ENCODE measurements around the gene ATG3. TPM values are rescaled to one million over a fixed set of nuclear protein-coding genes. Genes with fewer than 3 reads are reported as not detected.

Gene ATG3
- polyA plus RNA-seq, 1 donor (not counting 4 experiments of a cell fraction or from before 2014, with no cell fraction given), result 61.3 TPM

- dilution Hi-C loops (cut with MboI; ENCODE audit: extremely low pct_ligation_motif_present, low sequenced_read_pairs), result loop anchor here (25.0 kb wide), 1 partner anchor 167 kb away; the partner anchor contains the start of gene CD200
- Histone ChIP-seq H3K4me2 (ENCODE audit: control insufficient read depth, extremely low read depth, insufficient read depth, low read depth, low read length) (no peak overlapping the region), H3K79me2 (ENCODE audit: control insufficient read depth, insufficient read depth, low read length) (no peaks in the 10 kb centered on the region), H2AFZ (ENCODE audit: control insufficient read depth, low read length) (no peak overlapping the region), H3K36me3 (ENCODE audit: control insufficient read depth in 2 of 2, extremely low read depth in 1 of 2, insufficient read depth in 2 of 2, low read length in 2 of 2) (no peaks in the 10 kb centered on the region), H3K9ac (ENCODE audit: control insufficient read depth, extremely low read depth, insufficient read depth, low read length) (no peak overlapping the region), H3K4me3 (ENCODE audit: control insufficient read depth in 2 of 3, extremely low read depth in 1 of 3, insufficient read depth in 2 of 3, low read depth in 1 of 3, low read length in 3 of 3) (no peak overlapping the region), H3K4me1 (ENCODE audit: control insufficient read depth, extremely low read depth, insufficient read depth, low read length) (no peaks in the 10 kb centered on the region), H3K9me3 (ENCODE audit: control insufficient read depth, low read depth, low read length) (no peaks in the 10 kb centered on the region), H3K27ac (ENCODE audit: control insufficient read depth, insufficient read depth, low read length) (no peak overlapping the region), H3K9me1 (ENCODE audit: control insufficient read depth, extremely low read depth, insufficient read depth, low read length) (no peaks in the 10 kb centered on the region), H3K27me3 (ENCODE audit: control insufficient read depth, extremely low read depth, insufficient read depth, low read length) (no peaks in the 10 kb centered on the region), H4K20me1 (ENCODE audit: control insufficient read depth, extremely low read depth, insufficient read depth, low read length) (no peaks in the 10 kb centered on the region)
- no peak for FAIRE-seq
- DNase-seq (ENCODE audit: low read depth, low spot score), result no peak
- TF ChIP-seq EZH2 (IDR thresholded peaks at IDR 0.05; ENCODE audit: low read length) (no peak), CTCF (optimal IDR thresholded peaks at IDR 0.05 in 1 of 3, IDR thresholded peaks at IDR 0.05 in 1 of 3, conservative IDR thresholded peaks at IDR 0.05 in 1 of 3; ENCODE audit: extremely low read depth in 1 of 3, insufficient read depth in 2 of 3, low read length in 3 of 3) (no peak)
Observed at GRCh38 chr3:112504123-112504522, 57.6 kb downstream of the ATG3 start.

DNA sequence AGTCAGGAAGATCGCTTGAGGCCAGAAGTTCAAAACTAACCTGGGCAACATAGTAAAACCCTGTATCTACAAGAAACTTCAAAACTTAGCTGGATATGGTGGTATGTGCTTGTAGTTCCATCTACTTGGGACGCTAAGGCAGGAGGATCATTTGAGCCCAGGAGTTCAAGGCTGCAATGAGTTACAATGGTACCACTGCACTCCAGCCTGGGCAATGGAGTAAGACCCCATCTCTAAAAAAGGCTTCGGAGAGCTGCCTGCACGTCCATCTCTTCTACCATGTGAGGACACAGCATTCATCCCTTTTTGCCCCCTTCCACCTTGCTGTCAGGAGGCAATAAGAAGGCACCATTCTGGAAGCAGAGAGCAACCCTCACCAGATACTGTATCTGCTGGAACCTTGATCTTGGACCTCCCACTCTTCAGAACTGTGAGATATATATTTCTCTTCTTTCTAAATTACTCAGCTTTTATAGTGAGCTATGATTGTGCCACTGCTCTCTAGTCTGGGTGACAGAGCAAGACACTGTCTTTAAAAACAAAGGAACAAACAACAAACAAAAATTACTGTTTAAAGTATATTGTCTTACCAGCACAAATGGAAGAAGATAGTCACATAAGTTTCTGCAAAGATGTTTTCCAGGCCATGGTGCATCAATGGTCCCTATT is 58.3 kb downstream of the ATG3 start:
- Histone ChIP-seq H4K20me1 (ENCODE audit: control insufficient read depth, extremely low read depth, insufficient read depth, low read length) (no peaks in the 10 kb centered on the region), H3K36me3 (ENCODE audit: control insufficient read depth in 2 of 2, extremely low read depth in 1 of 2, insufficient read depth in 2 of 2, low read length in 2 of 2) (no peaks in the 10 kb centered on the region), H3K4me1 (ENCODE audit: control insufficient read depth, extremely low read depth, insufficient read depth, low read length) (no peaks in the 10 kb centered on the region), H3K27me3 (ENCODE audit: control insufficient read depth, extremely low read depth, insufficient read depth, low read length) (no peaks in the 10 kb centered on the region), H3K4me3 (ENCODE audit: control insufficient read depth in 2 of 3, extremely low read depth in 1 of 3, insufficient read depth in 2 of 3, low read depth in 1 of 3, low read length in 3 of 3) (no peak overlapping the region), H3K27ac (ENCODE audit: control insufficient read depth, insufficient read depth, low read length) (no peak overlapping the region), H3K9ac (ENCODE audit: control insufficient read depth, extremely low read depth, insufficient read depth, low read length) (no peak overlapping the region), H3K9me3 (ENCODE audit: control insufficient read depth, low read depth, low read length) (no peaks in the 10 kb centered on the region), H2AFZ (ENCODE audit: control insufficient read depth, low read length) (no peak overlapping the region), H3K4me2 (ENCODE audit: control insufficient read depth, extremely low read depth, insufficient read depth, low read depth, low read length) (no peak overlapping the region), H3K79me2 (ENCODE audit: control insufficient read depth, insufficient read depth, low read length) (no peaks in the 10 kb centered on the region), H3K9me1 (ENCODE audit: control insufficient read depth, extremely low read depth, insufficient read depth, low read length) (no peaks in the 10 kb centered on the region)
- TF ChIP-seq CTCF (optimal IDR thresholded peaks at IDR 0.05 in 1 of 3, IDR thresholded peaks at IDR 0.05 in 1 of 3, conservative IDR thresholded peaks at IDR 0.05 in 1 of 3; ENCODE audit: extremely low read depth in 1 of 3, insufficient read depth in 2 of 3, low read length in 3 of 3) (no peak), EZH2 (IDR thresholded peaks at IDR 0.05; ENCODE audit: low read length) (no peak)
- DNase-seq (ENCODE audit: low read depth, low spot score) (no peak), FAIRE-seq (no peak)
- dilution Hi-C loops (cut with MboI; ENCODE audit: extremely low pct_ligation_motif_present, low sequenced_read_pairs), result loop anchor here (25.0 kb wide), 1 partner anchor 166 kb away; the partner anchor contains the start of gene CD200
